Measurements from ENCODE around the gene MYBBP1A.
A peak's percentile ranks its signal among the peaks of the same experiment; 100 is the strongest.
"Not testable (repeated sequence)": the region's sequence is repeated elsewhere in the genome, so short reads cannot be mapped to it uniquely, and the experiment has no call there.

Gene MYBBP1A

DNA sequence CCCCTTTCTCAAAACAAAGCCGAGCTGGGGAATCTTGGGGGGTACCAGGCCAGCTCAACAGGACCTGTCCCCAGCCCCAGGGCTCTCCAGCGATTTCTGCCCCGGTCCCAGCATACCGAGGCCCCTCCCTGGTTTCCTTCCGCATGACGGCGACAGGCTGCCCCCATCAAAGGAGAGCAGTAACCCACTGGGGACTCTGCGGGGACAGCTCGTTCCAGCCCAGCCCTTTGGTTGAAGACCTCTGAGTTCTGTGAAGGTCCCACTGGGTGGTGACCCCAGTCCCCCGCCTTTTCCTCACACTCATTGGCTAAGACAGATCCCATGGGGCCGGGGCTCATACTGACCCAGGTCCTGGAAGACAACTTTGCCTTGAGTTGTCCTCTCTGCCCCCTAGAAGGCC lies 33.2 kb upstream of the MYBBP1A start:
- DNase-seq (ENCODE audit: low read depth): no peak

DNA sequence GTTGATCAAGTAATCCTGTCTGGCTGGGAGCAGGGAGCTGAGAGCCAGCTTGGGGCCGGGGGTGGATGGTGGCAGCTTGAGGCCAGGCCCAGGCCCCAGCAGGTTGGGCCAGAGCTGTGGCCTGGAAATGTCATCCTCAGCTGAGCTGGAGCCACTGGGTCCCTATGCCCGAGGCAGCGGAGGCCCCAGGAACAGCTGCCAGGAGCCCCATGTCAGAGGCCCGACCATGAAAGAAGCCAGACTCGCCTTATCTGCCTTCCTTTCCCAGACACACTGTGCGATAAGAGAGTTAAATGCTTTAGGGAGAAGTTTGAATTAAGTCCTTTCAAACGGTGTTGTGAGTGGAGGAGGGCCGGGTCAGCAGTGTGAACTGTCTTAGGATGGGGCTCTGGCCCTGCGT lies 32.6 kb upstream of the MYBBP1A start:
- DNase-seq (ENCODE audit: low read depth): no peak

DNA sequence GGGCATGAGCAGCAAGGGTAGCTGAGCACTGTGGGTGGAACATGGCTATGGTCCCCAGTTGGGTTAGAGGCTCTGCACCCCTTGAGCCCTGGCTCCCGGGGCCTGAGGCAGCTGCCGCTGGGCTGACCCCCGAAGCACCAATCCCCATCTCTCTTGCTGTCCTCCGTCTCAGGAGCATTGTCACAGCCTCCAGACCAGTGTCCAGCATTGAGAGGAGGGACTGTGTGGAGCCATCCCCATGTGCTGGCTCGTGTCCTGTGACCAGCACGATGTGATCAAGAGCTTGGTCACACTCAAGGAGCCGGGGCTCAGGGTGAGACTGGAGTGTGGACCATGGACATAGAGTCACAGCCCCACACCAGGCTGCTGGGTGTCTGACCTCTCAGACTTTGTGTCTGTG lies 32.0 kb upstream of the MYBBP1A start:
- DNase-seq (ENCODE audit: low read depth): no peak

DNA sequence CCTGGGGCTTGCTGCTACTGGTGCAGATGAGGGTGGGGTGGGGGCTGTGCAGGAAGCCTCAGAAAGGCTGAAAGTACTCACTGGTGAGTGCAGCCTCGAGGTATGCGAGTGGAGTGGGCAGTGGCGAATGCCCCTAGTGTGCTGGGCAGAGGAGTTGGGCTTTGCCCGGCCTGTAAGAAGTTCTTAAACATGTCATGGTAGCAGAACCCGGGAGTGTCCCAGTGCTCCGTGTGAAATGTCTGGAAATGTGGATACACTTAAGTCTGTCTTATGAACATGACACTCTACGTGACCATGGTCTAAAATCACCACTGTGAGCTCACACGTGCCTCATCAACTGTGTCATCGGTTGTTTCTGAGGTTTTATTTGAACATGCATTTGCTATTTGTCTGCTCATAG lies 30.9 kb upstream of the MYBBP1A start:
- DNase-seq (ENCODE audit: low read depth): no peak

DNA sequence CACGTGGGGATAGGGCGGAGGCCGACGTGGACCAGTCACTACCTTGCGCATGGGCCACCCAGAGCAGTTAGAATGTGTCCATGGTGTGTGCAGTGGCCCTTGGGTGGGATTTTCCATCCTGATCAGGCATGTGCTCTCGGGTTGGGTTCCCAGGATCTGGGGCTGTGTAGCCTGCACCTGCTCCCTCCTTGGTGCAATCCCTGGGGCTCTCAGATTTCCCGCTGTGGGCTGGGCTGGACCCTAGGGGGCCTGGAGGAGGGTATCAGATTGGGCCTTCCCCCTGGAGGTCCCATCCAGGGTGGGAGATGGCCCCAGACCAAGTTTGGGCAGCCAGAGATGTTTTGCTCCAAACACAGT lies 30.4 kb upstream of the MYBBP1A start:
- DNase-seq (ENCODE audit: low read depth): no peak

DNA sequence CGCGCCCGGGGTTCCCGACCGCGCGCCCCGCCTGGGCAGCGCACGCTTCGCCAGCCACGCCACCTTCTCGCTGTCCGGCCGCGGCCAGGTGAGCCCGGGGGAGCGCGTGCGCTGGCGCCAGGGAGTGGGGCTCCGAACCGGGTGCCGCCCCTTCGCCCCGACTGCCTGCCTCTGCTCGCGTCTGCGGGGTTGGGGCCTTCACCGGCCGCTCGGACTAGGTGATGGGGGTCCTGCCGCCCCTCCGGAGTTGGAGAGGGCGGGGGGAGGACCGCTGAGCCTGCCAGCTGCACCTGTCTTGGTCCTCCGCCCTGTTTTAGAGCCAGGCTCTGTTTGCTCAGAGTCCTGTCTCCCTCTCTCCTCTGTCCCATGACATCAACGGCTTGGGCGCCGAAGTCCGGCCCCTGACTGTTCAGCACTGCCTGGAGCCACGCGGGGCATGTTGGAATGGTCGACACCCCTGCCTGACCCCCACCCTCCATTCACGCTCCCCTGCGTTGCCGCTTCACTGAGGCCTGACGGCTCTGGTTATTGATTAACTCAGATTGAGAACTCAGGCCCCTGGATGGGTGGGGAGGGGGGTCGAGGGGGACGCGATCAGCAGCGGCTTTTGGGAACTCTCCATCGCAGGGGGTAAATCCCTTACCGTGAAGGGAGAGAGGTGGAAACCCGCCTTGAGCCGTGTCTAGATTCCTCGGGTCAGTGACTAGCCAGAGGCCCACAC lies 29.9 kb upstream of the MYBBP1A start:
- no peak for DNase-seq (ENCODE audit: low read depth)

DNA sequence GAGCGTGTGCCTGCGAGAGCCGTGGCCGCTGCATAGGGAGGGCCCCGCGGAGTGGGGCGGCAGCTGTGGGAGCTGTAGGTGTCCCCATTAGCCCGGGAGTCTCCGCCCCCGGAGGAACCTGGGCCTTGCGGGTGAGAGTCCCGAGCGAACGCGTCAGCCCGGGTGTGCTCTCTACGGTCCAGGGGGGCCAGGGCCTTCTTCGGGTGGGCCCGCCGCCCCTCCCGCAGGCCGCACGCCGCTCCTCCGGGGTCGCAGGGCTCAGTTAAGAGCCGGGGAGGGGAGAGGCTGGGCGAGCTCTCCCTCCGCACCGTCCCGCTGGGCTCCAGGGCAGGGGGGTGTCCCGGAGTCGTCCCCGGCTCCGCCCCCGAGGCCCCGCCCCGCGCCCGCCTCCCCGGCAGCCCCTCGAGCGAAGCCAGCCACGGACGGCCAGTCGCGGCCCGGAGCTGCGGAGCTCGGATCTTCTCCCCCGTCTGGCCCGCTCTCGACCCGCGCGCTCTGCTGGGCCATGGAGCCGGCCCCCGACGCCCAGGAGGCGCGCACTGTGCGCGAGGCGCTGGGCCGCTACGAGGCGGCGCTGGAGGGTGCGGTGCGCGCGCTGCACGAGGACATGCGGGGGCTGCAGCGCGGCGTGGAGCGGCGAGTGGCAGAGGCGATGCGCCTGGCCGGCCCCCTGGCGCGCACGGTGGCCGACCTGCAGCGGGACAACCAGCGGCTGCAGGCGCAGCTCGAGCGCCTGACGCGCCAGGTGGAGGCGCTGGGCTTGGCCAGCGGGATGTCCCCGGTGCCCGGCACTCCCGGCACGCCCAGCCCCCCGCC lies 29.1 kb upstream of the MYBBP1A start, which contains the start of gene SMTNL2:
TSS of gene SMTNL2 (plus strand) at position 429 of the 816 bp plus-strand sequence. CDS start at position 506, 77 bp downstream.
- no peak for DNase-seq (ENCODE audit: low read depth)

DNA sequence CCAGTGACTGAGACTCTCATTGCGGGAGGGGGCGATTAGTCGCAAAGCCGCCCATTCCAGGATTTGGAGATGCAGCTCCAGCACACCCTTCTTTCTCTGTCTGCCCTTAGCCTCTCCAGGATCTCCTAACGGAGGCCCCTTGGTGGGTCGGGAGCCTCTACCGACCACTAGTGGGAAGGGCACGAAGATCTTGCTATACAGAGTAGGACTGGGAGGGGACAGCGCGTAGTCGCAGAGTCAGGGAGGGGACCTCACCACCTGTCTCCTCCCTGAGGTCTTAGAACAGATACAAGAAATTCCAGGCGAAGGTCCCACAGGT lies 28.6 kb upstream of the MYBBP1A start:
- no peak for DNase-seq (ENCODE audit: low read depth)

DNA sequence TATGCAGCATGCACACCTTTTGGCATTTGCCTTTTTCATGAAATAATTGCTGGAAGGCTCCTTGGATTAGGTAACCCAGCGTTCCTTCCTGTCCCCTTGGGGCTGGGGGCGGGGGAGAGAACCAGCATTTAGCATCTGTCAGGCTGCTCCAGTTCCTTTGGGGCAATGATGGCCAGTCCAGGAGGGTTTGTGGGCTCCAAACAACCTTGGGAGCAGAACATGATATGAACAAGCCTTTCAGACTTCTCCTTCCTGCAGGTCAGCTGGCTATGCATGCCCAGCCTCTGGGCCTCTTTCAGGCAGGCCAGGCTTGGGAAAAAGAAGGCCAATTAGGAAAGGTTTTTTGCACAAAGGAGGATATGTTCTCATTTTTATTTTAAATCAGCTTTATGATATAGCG lies 28.0 kb upstream of the MYBBP1A start:
- no peak for DNase-seq (ENCODE audit: low read depth)

DNA sequence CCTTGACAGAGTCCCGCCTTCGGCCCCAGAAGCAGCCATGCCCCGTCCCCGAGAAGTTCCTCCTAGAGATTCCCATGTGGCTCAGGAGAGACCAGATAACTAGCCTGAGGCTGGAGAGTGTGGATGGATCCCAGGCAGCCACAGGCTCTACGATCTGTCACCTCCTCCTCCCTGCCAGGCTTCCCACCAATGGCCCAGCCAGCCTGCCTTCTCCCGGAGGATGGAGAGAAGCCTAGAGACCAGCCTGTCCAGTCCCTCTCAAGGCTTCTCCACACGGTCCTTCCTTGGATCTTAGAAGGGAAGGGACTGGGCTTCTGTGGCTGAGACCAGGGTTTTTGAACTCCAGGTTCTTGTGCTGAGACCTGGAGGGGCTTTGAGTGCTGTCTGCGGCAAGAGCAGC lies 27.5 kb upstream of the MYBBP1A start:
- DNase-seq (ENCODE audit: low read depth): no peak

DNA sequence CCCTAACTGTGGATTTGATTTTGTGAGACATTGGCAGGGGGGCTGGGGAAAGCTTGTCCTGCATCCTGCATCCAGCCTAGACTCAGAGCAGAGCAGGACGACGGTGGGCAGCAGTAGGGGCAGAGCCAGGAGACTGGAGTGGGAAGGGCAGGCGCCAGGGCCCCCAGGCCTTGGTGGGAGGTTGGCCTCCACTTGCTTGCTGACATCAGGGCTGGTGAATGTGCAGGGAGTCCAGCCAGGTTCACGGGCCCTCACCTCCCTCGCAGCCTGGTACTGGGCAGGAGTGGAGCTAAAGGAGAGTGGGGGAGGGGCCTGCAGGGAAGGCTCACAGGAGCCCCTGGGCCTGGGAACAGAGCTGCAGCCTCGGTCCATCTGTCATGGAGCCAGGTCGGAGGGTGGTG lies 26.9 kb upstream of the MYBBP1A start:
- DNase-seq (ENCODE audit: low read depth): no peak

DNA sequence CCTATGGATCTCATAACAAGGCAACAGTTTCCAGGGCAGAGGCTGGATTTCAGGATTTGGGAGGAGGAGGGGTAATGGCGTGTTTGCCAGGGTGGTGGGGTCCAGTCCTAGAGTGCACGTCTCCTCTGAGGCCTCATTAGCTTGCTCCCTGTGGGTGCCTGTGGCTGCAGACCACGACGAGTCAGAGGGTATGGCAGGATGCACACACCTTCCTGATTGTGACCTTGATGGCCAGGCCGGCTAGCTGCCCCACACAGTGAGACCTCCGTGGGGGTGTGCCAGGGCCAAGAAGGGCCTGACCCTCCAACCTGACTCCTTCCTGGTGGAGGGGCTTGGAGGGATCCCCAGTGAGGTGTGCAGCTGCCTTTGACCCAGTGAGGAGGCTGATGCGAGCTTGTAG lies 25.1 kb upstream of the MYBBP1A start:
- DNase-seq (ENCODE audit: low read depth): no peak

DNA sequence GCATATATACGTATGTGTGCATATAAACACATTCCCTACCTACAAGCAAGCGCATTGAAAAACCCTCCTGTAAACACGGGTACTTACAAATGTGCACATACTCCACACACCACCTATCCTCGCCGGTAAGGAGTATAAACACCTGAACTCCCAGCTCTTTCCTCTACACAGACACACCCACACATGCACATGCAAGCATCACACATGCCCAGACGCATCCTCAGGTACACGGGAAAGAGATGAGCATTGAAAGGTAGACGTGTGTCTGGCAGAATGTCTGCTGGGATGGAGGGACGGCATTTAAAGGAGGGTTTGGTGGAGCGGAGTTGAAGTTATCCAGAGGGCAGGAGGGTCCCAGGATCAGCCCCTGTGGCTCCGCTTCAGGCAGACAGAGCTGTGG lies 24.5 kb upstream of the MYBBP1A start:
- no peak for DNase-seq (ENCODE audit: low read depth)

DNA sequence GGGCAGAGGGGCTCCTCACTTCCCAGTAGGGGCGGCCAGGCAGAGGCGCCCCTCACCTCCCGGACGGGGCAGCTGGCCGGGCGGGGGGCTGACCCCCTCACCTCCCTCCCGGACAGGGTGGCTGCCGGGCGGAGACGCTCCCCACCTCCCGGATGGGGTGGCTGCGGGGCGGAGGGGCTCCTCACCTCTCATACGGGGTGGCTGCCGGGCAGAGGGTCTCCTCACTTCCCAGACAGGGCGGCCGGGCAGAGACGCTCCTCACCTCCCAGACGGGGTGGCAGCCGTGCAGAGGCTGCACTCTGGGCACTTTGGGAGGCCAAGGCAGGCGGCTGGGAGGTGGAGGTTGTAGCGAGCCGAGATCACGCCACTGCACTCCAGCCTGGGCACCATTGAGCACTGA lies 23.2 kb upstream of the MYBBP1A start:
- DNase-seq (ENCODE audit: low read depth): not testable (repeated sequence)

DNA sequence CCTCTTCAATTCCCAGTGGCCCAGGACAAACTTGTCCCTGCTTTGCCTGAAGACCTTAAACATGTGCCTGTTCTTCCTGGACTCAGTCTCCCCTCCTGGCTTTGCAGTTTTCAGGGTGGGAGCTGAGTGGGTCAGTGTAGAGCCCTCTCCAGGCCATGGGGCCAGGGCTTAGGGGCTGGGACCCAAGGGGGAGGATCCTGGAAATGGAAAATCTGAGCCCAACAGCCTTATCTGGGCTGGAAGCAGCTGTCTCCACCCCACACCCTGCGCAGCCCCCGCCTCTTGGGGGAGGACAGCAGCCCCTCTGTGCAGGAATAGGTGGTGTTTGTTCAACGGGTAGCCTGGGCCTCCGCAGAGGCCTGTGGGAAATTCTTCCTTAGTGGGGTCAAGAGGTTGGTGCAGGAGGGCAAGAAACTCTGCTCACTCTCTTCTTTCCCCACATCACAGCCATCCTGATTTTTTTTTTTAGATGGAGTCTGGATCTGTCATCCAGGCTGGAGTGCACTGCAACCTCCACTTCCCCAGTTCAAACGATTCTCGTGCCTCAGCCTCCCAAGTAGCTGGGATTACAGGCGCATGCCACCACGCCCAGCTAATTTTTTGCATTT lies 22.3 kb upstream of the MYBBP1A start:
- DNase-seq (ENCODE audit: low read depth): no peak

DNA sequence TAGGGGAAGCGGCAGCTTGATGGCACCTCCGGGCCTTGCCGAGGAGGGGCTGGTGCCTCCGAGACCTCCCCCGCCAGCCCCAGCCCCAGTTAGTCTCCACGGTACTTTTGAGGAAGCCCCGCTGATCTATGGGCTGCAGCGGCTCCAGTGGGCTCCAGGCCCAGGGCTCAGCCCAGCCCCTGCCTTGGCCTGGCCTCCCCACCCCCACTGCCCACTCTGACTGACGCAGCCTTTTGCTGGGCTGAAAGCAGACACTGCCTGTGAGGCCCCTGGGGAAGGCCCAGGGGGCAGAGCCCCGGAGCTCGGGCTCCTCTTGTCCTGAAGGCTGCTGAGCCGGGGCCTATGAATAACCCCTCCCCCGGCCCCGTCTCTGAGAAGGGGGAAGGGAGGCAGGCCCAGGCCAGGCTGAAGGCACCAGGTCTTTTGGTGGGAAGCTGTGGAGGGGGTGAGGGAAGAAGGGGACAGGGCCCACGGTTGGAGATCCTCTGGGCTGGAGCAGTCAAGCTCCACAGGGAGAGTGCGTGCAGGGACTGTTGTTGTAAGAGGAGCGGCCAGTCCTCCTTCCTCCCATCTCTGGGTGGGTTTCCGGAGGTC lies 21.6 kb upstream of the MYBBP1A start:
- no peak for DNase-seq (ENCODE audit: low read depth)

DNA sequence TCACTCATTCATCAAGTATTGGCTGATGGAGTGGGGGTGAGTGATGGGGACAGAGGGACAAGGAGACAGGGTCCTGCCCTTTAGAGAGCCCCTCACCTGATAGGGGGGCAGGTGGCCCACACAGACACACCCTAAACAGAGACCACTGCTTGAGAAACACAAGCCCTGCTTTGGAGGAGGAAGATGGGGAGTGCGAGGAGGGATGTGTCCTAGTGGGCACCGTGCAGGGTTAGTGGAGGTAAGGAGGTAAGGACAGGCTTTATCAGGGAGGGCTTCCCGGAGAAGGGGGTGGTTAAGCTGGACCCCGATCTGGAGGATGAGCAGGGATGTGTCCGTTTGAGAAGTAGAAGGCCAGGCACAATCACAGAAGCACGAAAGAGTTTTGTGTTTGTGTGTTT lies 21.0 kb upstream of the MYBBP1A start:
- DNase-seq (ENCODE audit: low read depth): no peak

DNA sequence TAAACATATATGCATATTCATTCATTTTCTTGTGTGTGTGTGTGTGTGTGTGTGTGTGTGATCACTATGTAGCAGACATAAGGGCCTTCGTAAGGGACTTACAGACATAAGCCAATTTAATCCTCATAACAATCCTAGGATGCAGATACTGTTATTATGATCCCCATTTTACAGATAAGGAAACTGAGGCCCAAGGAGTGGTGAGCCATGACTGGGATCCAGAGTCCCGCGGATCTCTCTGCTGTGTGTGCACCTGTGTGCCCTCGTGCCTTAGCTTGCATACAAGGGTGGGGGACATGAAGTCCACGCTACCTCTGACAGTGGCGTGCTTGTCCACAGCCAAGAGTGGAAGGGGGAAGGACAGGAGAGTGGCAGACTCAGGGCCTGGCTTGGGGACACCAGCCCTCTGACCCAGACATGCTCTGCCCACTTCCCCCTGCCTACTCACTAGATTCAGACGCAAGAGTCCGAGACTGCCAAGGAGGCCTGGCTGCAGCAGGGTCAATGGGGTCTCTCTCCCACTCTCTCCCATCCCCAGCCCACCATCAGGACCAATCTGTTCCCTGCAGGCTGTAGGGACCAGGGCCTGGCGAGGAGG lies 19.4 kb upstream of the MYBBP1A start:
- no peak for DNase-seq (ENCODE audit: low read depth)

DNA sequence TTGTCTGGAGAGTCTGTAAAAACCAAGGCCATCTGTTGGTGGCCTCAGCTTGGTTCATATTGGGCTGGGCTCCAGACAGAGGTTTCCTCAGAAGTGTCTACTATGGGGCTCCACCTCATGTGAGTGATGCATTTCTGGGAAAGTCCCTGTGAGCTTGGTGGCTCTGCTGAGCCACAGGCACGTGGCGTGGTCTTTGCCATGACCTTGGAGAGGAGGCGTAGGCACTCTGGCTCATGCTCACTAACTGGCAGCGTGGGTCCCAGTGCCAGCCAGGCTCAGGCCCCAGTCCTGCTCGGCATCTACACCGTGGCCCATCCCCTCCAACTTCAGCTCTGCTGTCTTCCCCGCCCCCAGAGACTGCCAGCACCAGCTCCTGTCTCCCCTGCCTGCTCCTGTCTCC lies 18.5 kb upstream of the MYBBP1A start:
- peak; percentile 58 for DNase-seq (ENCODE audit: low read depth)

DNA sequence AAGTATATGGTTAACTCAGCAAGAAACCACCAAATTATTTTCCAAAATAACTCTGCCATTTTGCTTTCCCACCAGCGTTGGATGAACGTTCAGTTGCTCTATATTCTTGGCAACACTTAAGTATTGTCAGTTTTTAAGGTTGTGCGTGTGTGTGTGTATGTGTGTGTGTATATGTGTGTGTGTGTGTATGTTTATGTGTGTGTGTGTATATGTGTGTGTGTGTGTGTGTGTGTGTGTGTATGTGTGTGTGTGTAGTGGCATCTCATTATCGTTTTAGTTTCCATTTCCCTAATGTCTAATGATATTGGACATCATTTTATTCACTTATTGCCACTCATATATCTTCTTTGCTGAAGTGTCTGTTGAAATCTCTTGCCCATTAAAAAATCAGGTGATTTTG lies 17.9 kb upstream of the MYBBP1A start:
- DNase-seq (ENCODE audit: low read depth): no peak

DNA sequence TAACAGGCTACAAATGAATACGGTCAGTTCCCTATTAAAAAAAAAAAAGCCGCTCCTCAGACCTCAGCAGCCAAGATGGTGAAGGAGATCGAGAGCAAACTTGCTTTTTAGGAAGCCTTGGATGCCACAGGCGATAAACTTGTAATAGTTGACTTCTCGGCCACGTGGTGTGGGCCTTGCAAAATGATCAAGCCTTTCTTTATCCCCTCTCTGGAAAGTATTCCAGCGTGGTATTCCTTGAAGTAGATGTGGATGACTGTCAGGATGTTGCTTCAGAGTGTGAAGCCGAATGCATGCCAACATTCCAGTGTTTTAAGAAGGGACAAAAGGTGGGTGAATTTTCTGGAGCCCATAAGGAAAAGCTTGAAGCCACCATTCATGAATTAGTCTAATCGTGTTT lies 16.9 kb upstream of the MYBBP1A start:
- no peak for DNase-seq (ENCODE audit: low read depth)

DNA sequence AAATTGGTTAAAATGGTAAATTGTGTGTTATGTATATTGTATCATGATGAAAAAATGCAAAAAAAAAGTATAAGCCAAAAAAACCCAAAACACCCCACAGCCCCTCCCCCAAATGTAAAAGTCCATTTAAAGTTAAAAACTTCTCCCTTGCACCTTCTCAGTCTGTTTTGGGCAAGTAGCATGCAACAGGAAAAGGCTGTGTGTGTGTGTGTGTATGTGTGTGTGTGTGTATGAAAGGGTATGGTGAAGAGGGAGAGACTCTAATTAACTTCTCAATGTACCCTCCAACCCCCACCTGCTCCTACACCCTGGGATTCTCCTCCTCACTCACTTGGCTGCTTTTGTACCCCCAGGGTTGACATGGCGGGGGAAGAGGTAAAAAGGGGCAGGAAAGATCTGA lies 14.4 kb upstream of the MYBBP1A start:
- no peak for DNase-seq (ENCODE audit: low read depth)

DNA sequence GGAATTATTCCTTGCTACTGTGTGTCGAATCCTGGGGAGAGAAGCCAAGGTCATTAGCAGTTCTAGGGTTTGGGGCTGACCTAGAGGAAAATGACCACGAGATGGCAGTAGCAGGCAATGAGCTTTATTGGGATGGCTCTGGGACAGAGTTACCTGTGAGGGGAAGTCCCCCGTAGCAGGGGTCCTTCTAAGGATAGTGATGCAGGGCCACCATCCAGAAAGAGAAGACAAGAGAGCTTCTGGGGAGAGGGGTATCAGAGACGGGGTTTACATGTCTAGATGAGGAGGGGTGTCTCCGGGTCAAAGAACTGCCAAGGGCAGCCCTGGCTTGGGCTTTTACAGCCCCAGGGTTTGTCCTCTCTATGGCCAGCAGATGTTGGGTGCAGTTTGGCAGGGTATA lies 11.6 kb upstream of the MYBBP1A start:
- DNase-seq (ENCODE audit: low read depth): no peak

Measured in activated T-cell treated with anti-CD3 and anti-CD28 coated beads for 24 hours (primary cell).